GM12878 (cell line): Measurements from ENCODE around the gene MYNN.

Source experiments
- GABPA ChIP-seq: IDR thresholded peaks from 2 replicates; pipeline ENCODE4 v1.6.1; 2014; ENCODE audit warnings: antibody characterized with exemption, low read depth, mild to moderate bottlenecking, inconsistent platforms
- MXI1 ChIP-seq: fragments of 150-350 bp; IDR thresholded peaks from 2 replicates; pipeline ENCODE4 v1.6.1; 2011; ENCODE audit warnings: low read depth, mild to moderate bottlenecking, inconsistent platforms, low read length, improper control_type of control experiment
- TF ChIP-seq, protein P1 (sequence below): IDR thresholded peaks from 2 replicates; pipeline ENCODE4 v1.6.1; 2011; ENCODE audit warnings: low read depth, low read length, improper control_type of control experiment, borderline replicate concordance

DNA sequence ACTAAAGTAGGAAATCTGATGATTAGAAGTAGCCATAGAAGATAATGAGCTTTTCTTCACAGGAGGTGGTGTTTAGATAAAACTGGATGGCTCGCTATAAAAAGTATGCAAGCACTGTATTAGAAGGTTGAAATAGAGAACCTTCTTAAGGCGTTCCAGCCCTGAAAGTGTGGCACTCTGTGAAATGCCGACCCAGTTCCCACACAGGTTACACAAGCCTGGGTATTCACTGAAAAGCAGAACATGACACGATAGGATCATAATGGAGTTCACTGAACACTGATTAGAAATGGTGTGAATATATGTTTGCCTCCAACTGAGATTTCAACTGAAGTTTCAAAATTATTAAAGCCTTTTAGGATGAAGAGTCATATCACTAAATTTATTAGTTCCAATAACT is 54.5 kb downstream of the MYNN start:
- TF ChIP-seq, protein P1, sequence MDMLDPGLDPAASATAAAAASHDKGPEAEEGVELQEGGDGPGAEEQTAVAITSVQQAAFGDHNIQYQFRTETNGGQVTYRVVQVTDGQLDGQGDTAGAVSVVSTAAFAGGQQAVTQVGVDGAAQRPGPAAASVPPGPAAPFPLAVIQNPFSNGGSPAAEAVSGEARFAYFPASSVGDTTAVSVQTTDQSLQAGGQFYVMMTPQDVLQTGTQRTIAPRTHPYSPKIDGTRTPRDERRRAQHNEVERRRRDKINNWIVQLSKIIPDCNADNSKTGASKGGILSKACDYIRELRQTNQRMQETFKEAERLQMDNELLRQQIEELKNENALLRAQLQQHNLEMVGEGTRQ: no peak
- no peak for TF ChIP-seq GABPA
- no peak for TF ChIP-seq MXI1
